IMR-90 (cell line): ENCODE results near the gene PDZRN3.

Experiments used
- BHLHE40 ChIP-seq: fragments of 150-350 bp; IDR thresholded peaks from 2 replicates; pipeline ENCODE4 v1.6.1; 2016; ENCODE audit warnings: mild to moderate bottlenecking, low read depth, low read length
- CEBPB ChIP-seq: IDR thresholded peaks from 2 replicates; pipeline ENCODE4 v1.6.1; 2012; ENCODE audit warnings: low read depth, low read length, improper control_type of control experiment
- CHD1 ChIP-seq: IDR thresholded peaks from 2 replicates; pipeline ENCODE4 v1.6.1; 2012; ENCODE audit warnings: low read depth, low read length, improper control_type of control experiment
- CTCF ChIP-seq: conservative IDR thresholded peaks from 2 replicates; pipeline ENCODE4 v1.5.1; 2012; ENCODE audit warnings: mild to moderate bottlenecking, low read depth, low read length, improper control_type of control experiment
- MAFK ChIP-seq: IDR thresholded peaks from 2 replicates; pipeline ENCODE4 v1.6.1; 2012; ENCODE audit warnings: low read depth, low read length, improper control_type of control experiment
- MXI1 ChIP-seq: IDR thresholded peaks from 2 replicates; pipeline ENCODE4 v1.6.1; 2012; ENCODE audit warnings: low read depth, mild to moderate bottlenecking, low read length, moderate library complexity, borderline replicate concordance
- NFE2L2 ChIP-seq: fragments of 150-350 bp; IDR thresholded peaks from 2 replicates; pipeline ENCODE4 v1.6.1; 2016; ENCODE audit warnings: low read depth, mild to moderate bottlenecking, low read length
- POLR2A ChIP-seq: IDR thresholded peaks from 2 replicates; pipeline ENCODE4 v1.6.1; 2012; ENCODE audit warnings: mild to moderate bottlenecking, low read depth, low read length
- RAD21 ChIP-seq: IDR thresholded peaks from 2 replicates; pipeline ENCODE4 v1.6.1; 2012; ENCODE audit warnings: low read length, improper control_type of control experiment
- RCOR1 ChIP-seq: IDR thresholded peaks from 2 replicates; pipeline ENCODE4 v1.6.1; 2012; ENCODE audit warnings: mild to moderate bottlenecking, low read length, improper control_type of control experiment; ENCODE audit not compliant: insufficient replicate concordance
- RFX5 ChIP-seq: IDR thresholded peaks from 2 replicates; pipeline ENCODE4 v1.8.0; 2012; ENCODE audit warnings: low read depth, mild to moderate bottlenecking, low read length, moderate library complexity
- SMC3 ChIP-seq: fragments of 150-350 bp; IDR thresholded peaks from 2 replicates; pipeline ENCODE4 v1.6.1; 2016; ENCODE audit warnings: low read depth, mild to moderate bottlenecking, antibody characterized with exemption, low read length, moderate library complexity
- USF2 ChIP-seq: fragments of 150-350 bp; IDR thresholded peaks from 2 replicates; pipeline ENCODE4 v1.6.1; 2017; ENCODE audit warnings: mild to moderate bottlenecking, antibody characterized with exemption, low read length, low read depth
- TF ChIP-seq, protein P1 (sequence below): fragments of 150-350 bp; IDR thresholded peaks from 2 replicates; pipeline ENCODE4 v1.6.1; 2016; ENCODE audit warnings: low read depth, mild to moderate bottlenecking, low read length, moderate library complexity, borderline replicate concordance

DNA sequence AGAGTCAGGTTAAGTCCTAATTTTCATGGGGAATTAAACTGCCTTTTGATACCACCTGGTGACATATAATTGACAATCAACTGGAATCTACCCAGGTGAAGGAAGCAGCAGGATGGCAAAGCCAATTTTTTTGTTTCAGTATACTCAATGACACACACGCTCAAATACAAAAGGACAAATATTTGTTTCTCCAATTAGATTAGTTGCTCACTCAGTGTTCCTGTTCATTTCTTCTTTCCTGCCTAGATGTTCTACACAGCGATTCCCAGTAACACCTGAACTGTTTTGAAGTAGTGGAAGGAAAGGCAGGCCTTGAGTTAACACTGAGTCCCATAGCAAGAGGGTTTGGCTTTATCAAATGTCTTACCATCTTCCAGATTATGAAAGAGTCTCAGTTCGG is 157.5 kb downstream of the PDZRN3 start:
- TF ChIP-seq SMC3 (no peak), CTCF (no peak), POLR2A (no peak), RAD21 (no peak), RCOR1 (no peak), CEBPB (no peak), USF2 (no peak), NFE2L2 (no peak), RFX5 (no peak), MAFK (no peak), BHLHE40 (no peak), MXI1 (no peak), CHD1 (no peak)
- TF ChIP-seq, protein P1, sequence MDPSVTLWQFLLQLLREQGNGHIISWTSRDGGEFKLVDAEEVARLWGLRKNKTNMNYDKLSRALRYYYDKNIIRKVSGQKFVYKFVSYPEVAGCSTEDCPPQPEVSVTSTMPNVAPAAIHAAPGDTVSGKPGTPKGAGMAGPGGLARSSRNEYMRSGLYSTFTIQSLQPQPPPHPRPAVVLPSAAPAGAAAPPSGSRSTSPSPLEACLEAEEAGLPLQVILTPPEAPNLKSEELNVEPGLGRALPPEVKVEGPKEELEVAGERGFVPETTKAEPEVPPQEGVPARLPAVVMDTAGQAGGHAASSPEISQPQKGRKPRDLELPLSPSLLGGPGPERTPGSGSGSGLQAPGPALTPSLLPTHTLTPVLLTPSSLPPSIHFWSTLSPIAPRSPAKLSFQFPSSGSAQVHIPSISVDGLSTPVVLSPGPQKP: no peak
